ENCODE measurements around the gene DLST. TPM values are rescaled to one million over a fixed set of nuclear protein-coding genes. Genes with fewer than 3 reads are reported as not detected.

Gene DLST
- total RNA-seq, 1 experiment from 2014 or later = 55.7 TPM

- in situ Hi-C loops (cut with HindIII; ENCODE audit: low pct_unique_long_range_greater_than_20kb, low sequenced_read_pairs) = no loop called here
- no peak for DNase-seq (ENCODE audit: low read depth)
These were observed 23.7 kb upstream of the DLST start for GRCh38 chr14:74858022-74858421.

DNA sequence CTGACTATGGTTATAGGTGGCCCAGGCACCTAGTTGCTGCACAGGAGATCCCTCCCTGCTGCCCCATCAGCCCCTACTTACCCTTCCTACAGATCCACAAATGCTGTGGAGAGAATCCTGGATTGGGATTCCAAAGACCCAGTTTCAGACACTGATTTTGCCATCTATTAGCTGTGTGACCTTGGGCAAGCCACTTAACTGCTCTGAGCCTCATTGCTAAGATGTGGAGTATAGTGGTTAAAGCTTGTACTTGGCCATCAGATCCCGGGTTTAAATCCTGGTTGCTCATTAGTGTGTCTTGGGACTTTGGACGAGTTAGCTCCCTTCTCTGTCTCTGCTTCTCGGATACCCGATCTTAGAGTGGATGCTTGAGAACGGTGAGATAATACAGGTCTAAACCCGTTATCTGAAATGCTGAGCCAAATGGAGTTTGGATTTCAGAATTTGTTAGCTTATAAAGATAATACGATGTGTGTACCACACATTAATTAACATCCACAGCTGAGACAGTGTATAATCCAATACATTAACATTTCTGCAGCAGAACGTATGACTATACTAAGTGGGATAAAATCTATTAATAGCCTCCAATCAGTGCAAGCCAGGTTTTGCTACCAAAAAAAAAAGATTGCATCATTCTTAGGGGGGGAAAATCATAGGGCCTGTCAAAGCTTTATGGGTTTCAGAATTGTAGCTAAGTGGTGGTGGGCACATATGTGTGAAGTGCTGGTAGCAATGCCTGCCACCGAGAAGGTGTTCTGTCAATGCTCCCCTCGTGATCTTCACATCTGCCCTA is 21.8 kb upstream of the DLST start:
- in situ Hi-C loops (cut with HindIII; ENCODE audit: low pct_unique_long_range_greater_than_20kb, low sequenced_read_pairs) = no loop called here
- no peak for DNase-seq (ENCODE audit: low read depth)

DNA sequence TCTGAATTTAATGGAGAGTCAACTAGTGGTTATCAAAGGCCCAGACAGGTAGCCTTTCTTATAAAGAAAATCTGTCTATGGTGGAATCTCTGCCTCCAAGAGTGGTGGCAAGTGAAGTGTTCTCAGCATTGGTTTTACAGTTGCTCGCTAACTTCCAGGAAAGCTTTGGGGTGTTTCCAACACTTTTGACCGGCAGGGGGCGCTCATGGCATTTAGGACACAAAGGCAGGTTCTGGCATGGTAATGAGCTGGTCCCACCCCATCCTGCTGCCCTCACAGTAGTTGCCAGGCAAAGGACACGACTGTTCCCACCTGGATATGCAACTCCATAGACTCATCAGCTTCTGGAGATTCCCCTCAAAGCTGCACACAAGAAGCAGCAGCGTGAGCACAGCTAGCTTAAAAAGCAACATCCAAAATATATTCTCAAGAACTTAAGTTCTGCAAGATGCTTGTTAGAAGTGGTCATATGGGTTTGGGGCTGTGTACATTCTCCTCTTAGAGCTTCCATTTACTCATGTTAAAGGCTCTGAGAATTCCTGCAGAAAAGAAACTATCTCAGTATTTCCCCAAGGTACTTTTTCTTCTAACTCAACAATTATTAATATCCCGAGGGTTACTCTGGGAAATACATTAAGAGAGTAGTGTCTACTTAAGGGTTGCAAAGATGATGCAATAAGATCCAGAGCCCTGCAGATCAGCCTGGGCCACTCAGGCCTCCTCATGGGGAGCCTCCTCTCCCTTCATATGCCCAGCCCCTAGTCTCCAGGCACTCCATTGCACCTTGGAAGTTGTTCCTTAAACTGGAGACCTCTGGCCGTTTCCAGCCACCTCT is 20.6 kb upstream of the DLST start:
- in situ Hi-C loops (cut with HindIII; ENCODE audit: low pct_unique_long_range_greater_than_20kb, low sequenced_read_pairs) = no loop called here
- peak; percentile 50 for DNase-seq (ENCODE audit: low read depth)

DNA sequence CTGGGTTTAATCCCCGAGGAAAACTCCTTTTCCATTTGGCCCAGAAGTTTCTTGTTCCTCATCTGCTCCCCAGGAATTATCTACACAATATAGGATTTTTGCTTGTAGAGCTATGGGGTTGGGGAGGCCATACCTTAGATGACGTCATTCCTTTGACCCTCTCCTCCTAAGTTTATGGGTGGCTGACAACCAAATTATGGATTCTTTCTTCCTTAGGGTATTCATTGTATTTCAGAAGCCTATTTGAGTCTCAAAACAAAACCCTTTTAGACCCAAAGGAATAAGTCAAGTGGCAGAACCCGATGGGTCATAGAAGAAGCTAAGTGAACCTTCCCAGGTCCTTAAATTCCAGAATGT is 20.0 kb upstream of the DLST start:
- no peak for DNase-seq (ENCODE audit: low read depth)
- in situ Hi-C loops (cut with HindIII; ENCODE audit: low pct_unique_long_range_greater_than_20kb, low sequenced_read_pairs) = no loop called here

GRCh38 chr14:74863274-74863673 is 18.4 kb upstream of the DLST start:
- no peak for DNase-seq (ENCODE audit: low read depth)
- in situ Hi-C loops (cut with HindIII; ENCODE audit: low pct_unique_long_range_greater_than_20kb, low sequenced_read_pairs) = no loop called here

GRCh38 chr14:74864198-74864597 is 17.5 kb upstream of the DLST start:
- no peak for DNase-seq (ENCODE audit: low read depth)
- in situ Hi-C loops (cut with HindIII; ENCODE audit: low pct_unique_long_range_greater_than_20kb, low sequenced_read_pairs) = no loop called here

DNA sequence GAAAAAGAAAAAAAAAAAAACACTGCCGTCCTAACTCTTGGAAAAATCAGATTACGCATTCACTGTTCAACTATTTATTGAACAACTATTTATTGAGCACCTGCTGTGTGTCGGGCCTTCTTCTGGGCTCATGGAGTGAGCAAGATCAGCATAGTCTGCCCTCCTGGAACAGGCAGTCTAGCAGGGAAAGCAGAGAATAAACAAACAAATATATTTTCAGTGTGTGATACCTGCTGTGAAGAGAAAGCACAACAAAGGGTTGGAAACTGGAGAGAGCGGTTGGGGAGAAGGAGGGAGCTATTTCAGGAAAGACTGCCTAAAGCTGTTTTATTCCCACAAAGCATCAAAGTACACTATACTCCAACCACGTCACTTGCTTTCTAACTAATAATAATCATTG is 16.6 kb upstream of the DLST start:
- in situ Hi-C loops (cut with HindIII; ENCODE audit: low pct_unique_long_range_greater_than_20kb, low sequenced_read_pairs) = no loop called here

DNA sequence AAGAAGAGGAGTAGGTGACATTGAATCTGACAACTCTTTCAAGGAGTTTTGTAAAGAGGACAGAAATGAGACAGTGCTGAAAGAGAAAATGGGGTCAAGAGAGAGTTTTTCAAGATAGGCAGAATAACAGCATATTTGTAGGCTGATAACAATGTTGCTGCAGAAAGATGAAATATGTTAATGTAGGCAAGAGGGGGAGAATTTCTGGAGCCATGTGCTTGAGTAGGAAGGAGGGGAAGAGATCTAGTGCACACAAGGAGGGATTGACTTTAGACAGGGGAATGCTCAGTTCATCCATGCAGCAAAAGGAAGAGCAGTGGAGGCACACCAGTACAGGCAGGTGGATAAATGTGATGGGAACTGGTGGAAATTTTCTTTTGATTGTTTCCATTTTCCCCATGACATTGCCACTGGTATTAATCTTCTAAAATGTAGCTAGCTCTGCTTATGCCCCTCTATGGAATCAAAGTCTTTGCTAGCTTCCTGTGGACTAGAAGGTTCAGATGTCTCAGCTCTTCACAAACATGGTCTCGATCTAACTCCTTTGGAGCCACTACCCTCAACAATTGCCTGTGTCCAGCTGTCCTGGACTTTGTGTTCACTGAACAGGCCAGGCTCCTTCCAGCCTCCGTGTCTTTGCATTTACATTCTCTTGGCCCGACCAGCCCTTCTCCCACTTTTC is 14.9 kb upstream of the DLST start:
- DNase-seq (ENCODE audit: low read depth) = no peak
- in situ Hi-C loops (cut with HindIII; ENCODE audit: low pct_unique_long_range_greater_than_20kb, low sequenced_read_pairs) = no loop called here

More for the DNA sequence above, 16.6 kb upstream of the DLST start:
- DNase-seq (ENCODE audit: low read depth) = no peak

DNA sequence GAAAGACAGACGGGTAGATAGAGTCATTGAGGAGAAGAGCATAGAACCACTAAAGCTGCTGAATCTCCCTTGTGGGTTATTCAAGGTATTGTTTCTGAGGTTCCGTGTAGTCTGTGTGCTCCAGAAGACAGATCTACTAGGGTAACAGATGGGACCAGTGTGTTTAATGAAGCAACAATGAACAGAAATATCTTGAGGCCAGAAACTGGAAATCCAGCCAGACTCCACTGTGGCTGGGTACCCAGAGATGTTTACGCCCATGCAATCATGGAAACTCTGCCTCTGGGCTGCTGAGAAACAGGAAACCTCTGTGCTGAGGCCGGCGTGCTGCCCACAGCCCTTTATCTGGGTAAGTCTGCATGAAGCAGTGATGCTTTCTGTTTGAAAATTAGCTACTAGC is 14.0 kb upstream of the DLST start:
- in situ Hi-C loops (cut with HindIII; ENCODE audit: low pct_unique_long_range_greater_than_20kb, low sequenced_read_pairs) = no loop called here
- DNase-seq (ENCODE audit: low read depth) = no peak

GRCh38 chr14:74868739-74869138 is 13.0 kb upstream of the DLST start:
- no peak for DNase-seq (ENCODE audit: low read depth)
- in situ Hi-C loops (cut with HindIII; ENCODE audit: low pct_unique_long_range_greater_than_20kb, low sequenced_read_pairs) = no loop called here

DNA sequence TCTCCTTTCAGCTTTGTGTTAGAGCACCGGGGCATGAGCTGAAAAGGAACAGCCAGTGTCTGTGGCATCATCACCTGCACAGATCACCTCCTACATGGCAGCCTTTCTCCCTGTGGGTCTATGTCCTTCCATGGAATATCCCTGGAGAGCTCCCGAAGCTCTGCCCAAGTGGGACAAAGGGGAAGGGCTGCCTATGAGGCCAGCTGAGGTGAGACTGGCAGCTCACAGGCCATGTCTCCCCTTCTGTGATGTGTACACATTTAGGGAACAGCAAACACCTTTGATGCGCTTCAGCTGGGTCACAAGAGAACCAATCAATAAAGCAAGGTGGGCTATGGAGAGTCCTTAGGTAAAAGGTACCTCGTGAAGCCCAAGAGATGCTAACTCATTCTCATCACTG is 9.9 kb upstream of the DLST start:
- DNase-seq (ENCODE audit: low read depth) = no peak
- in situ Hi-C loops (cut with HindIII; ENCODE audit: low pct_unique_long_range_greater_than_20kb, low sequenced_read_pairs) = no loop called here

DNA sequence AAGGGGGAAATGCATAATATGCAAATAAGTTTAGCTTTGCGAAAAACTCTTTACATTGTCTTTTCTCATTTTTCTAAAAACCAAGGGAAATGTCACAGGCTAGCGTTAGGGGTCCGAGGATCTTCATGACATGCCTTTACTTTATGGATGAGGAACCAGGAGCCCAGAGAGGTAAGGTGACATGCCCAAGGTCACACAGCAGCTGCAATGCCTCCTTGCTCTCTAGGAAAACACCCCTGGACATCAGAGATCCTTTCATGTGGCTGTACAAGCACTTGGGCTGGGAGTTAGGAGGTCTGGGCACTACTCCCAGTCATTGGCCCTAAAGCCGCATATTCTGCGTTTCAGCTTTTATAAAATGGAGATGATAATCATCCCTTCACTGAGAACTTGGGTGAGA is 6.5 kb upstream of the DLST start:
- in situ Hi-C loops (cut with HindIII; ENCODE audit: low pct_unique_long_range_greater_than_20kb, low sequenced_read_pairs) = no loop called here
- no peak for DNase-seq (ENCODE audit: low read depth)

- DNase-seq (ENCODE audit: low read depth) = no peak
- in situ Hi-C loops (cut with HindIII; ENCODE audit: low pct_unique_long_range_greater_than_20kb, low sequenced_read_pairs) = no loop called here
These were observed 5.5 kb upstream of the DLST start, which contains the start of gene PROX2 for GRCh38 chr14:74875941-74876913. TSS of gene PROX2 (minus strand) at chr14:74876145. CDS start at chr14:74863834, 12,311 bp downstream.

- in situ Hi-C loops (cut with HindIII; ENCODE audit: low pct_unique_long_range_greater_than_20kb, low sequenced_read_pairs) = no loop called here
- no peak for DNase-seq (ENCODE audit: low read depth)
These were observed 2.1 kb upstream of the DLST start for GRCh38 chr14:74879427-74880182.

DNA sequence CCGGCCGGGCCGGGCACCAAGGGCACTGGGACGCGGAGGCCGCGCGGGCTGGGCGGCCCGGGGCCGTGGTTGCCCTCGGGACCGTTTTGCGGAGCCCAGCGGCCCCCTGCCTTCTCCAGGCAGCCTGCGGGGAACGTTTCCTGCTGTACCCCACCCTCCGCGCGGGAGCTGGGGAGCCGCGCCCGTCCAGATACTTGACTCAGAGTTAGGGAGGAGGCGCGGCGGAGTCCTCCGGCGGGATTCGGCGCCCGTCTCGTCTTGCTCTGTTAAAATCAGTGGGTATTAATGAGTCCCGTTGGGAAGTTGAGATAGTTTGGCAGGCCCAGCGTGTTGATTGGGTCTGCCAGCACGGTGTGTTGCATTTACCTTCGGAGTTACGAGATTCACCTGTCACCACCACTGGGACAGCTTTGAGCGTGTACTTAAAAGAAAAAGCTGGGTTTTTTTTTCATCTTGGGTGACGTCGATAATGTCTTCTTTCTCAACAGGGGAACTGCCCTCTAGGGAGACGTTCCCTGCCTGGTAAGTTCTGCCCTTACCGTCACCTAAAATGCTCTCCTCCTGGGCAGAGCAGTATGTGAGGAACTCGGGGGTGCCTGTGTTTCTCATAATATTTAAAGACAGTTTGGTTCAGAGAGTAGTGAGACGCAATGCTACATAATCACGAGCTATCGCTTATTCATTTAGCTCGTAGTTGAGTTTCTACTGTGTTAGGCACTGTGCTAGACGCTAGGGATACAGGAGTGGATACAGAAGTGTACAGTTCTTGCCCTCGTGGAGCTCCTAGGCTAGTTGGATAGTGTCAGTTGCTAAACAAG is 596 bp downstream of the DLST start:
- peak; percentile 43 for DNase-seq (ENCODE audit: low read depth)
- in situ Hi-C loops (cut with HindIII; ENCODE audit: low pct_unique_long_range_greater_than_20kb, low sequenced_read_pairs) = no loop called here

DNA sequence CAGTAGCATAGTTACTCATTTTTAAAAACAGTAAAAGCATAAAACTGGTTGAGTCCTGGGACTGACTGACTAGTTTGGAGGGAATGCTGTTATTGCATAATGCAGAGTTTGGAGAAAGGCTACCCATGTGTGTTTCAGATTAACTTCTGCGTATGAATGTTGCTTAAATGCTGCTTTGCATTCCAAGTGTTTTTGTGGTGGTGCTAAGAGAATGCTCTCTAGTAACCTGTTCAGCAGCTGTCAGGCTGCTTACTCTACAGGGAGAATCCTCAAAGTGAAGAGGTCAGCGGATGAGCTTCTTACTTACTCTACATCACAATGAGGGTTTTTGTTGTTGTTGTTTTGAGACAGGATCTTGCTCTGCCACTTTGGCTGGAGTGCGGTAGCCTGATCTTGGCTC is 4.3 kb downstream of the DLST start:
- no peak for DNase-seq (ENCODE audit: low read depth)

More for the DNA sequence above, 4.3 kb downstream of the DLST start:
- in situ Hi-C loops (cut with HindIII; ENCODE audit: low pct_unique_long_range_greater_than_20kb, low sequenced_read_pairs) = no loop called here

All from Caki2 (cell line).